CD4-positive, alpha-beta memory T cell (primary cell): ENCODE measurements around the gene COL21A1. TPM values are rescaled to one million over a fixed set of nuclear protein-coding genes. Genes with fewer than 3 reads are reported as not detected.

ENCODE experiments used
- CTCF ChIA-PET: fragments of 350-600 bp; sonication (Branson Sonifier 250); formaldehyde crosslinking; loops from one replicate; lab custom pipeline; 2021; ENCODE audit warnings: inconsistent platforms; ENCODE audit not compliant: partially characterized antibody; lab: Charles Lee
- POLR2A ChIA-PET: fragments of 350-600 bp; sonication (Branson Sonifier 250); formaldehyde crosslinking; loops from one replicate; lab custom pipeline; 2021; ENCODE audit not compliant: partially characterized antibody; lab: Charles Lee
- DNase-seq, 5 donors: peaks; one replicate each; pipeline versions ENCODE4 v3.0.0 to v3.0.0-alpha.2; 2020 to 2022; ENCODE audit warnings: mixed read lengths in 1 of 5
- H3K27ac ChIP-seq: one replicate; pipeline ENCODE4 v1.7.0; 2013; ENCODE audit warnings: low read depth, low read length
- H3K27me3 ChIP-seq: 2 replicates; pipeline ENCODE4 v1.7.0; 2013; ENCODE audit warnings: mild to moderate bottlenecking, low read length, moderate library complexity; ENCODE audit not compliant: insufficient read depth
- H3K36me3 ChIP-seq: 2 replicates; pipeline ENCODE4 v1.7.0; 2013; ENCODE audit warnings: mild to moderate bottlenecking, low read length, moderate library complexity; ENCODE audit not compliant: insufficient read depth
- H3K4me1 ChIP-seq: 2 replicates; pipeline ENCODE4 v1.7.0; 2013; ENCODE audit warnings: mild to moderate bottlenecking, low read length, moderate library complexity; ENCODE audit not compliant: insufficient read depth
- H3K4me3 ChIP-seq, 2 donors: one replicate each; pipeline ENCODE4 v1.7.0; 2013; ENCODE audit warnings: low read length in 2 of 2, mild to moderate bottlenecking in 1 of 2
- H3K9me3 ChIP-seq, 2 donors: one replicate each; pipeline ENCODE4 v1.7.0; 2013; ENCODE audit warnings: low read length in 2 of 2, control low read depth in 1 of 2; ENCODE audit not compliant: control insufficient read depth in 1 of 2
- H3K27ac Mint-ChIP-seq, 7 donors: one replicate each; pipeline ENCODE4 v1.8.0; 2020 to 2021; ENCODE audit warnings: mixed read lengths in 7 of 7, mild to moderate bottlenecking in 6 of 7, inconsistent platforms in 3 of 7, moderate library complexity in 3 of 7
- H3K27me3 Mint-ChIP-seq, 2 donors: one replicate each; pipeline ENCODE4 v1.8.0; 2020 to 2021; ENCODE audit warnings: mixed read lengths in 2 of 2
- H3K36me3 Mint-ChIP-seq, 2 donors: one replicate each; pipeline ENCODE4 v1.8.0; 2020 to 2021; ENCODE audit warnings: mixed read lengths in 2 of 2, inconsistent platforms in 1 of 2, mild to moderate bottlenecking in 1 of 2
- H3K4me1 Mint-ChIP-seq, 4 donors: one replicate each; pipeline ENCODE4 v1.8.0; 2020 to 2021; ENCODE audit warnings: mixed read lengths in 4 of 4, mild to moderate bottlenecking in 1 of 4
- H3K4me3 Mint-ChIP-seq, 8 donors: one replicate each; pipeline ENCODE4 v1.8.0; 2020 to 2021; ENCODE audit warnings: mixed read lengths in 8 of 8, mild to moderate bottlenecking in 7 of 8, moderate library complexity in 6 of 8, inconsistent platforms in 3 of 8
- H3K9me3 Mint-ChIP-seq, 8 donors: one replicate each; pipeline ENCODE4 v1.8.0; 2020 to 2021; ENCODE audit warnings: mixed read lengths in 8 of 8, mild to moderate bottlenecking in 5 of 8, inconsistent platforms in 3 of 8, moderate library complexity in 1 of 8
- intact Hi-C: fragments of 100-400 bp; cut with micrococcal nuclease; formaldehyde crosslinking; loops from one replicate; pipeline ENCODE4 v1.15.1; 2023
- polyA plus RNA-seq, 2 donors: library from polyadenylated mRNA; unstranded; fragments of 300-500 nt; fragmentation: Illumina TruSeq; gene quantifications; one replicate each; pipeline ENCODE4 v1.2.3, GENCODE V29; 2021
- total RNA-seq, 2 experiments: library from RNA; stranded (reverse); gene quantifications; one replicate each; pipeline ENCODE4 v1.2.3, GENCODE V29; 2021

The COL21A1 gene
- total and polyA plus RNA-seq, 4 experiments from 2014 or later, result not detected

- Mint-ChIP-seq H3K4me1 (no peaks in the 10 kb centered on the region), H3K9me3 (peaks cover 4 to 14% (median 8%) of the 10 kb centered on the region in 8 donors), H3K36me3 (no peaks in the 10 kb centered on the region), H3K27ac (no peak overlapping the region), H3K27me3 (no peaks in the 10 kb centered on the region), H3K4me3 (no peak overlapping the region)
- Histone ChIP-seq H3K27me3 (no peaks in the 10 kb centered on the region), H3K9me3 (no peaks in the 10 kb centered on the region), H3K36me3 (no peaks in the 10 kb centered on the region), H3K4me1 (no peaks in the 10 kb centered on the region), H3K27ac (no peak overlapping the region), H3K4me3 (no peak overlapping the region)
- no peak for DNase-seq
- intact Hi-C loops, result no loop called here
- CTCF ChIA-PET, result no interaction called here
- POLR2A ChIA-PET, result no interaction called here
Observed at GRCh38 chr6:56093776-56094175, 153.6 kb downstream of the COL21A1 start.

GRCh38 chr6:56091159-56091869 lies 156.1 kb downstream of the COL21A1 start:
- no peak overlapping the region for H3K27ac Mint-ChIP-seq
- no peaks in the 10 kb centered on the region for H3K36me3 Mint-ChIP-seq
- H3K4me1 ChIP-seq, result no peaks in the 10 kb centered on the region
- ChIA-PET CTCF (no interaction called here), POLR2A (no interaction called here)
- H3K9me3 Mint-ChIP-seq, result peaks cover 4 to 24% (median 10%) of the 10 kb centered on the region in 8 donors
- H3K4me1 Mint-ChIP-seq, result no peaks in the 10 kb centered on the region
- intact Hi-C loops, result no loop called here
- DNase-seq, result no peak
- no peaks in the 10 kb centered on the region for H3K36me3 ChIP-seq
- H3K27me3 Mint-ChIP-seq, result no peaks in the 10 kb centered on the region
- no peaks in the 10 kb centered on the region for H3K9me3 ChIP-seq
- H3K27ac ChIP-seq, result no peak overlapping the region
- no peaks in the 10 kb centered on the region for H3K27me3 ChIP-seq
- no peak overlapping the region for H3K4me3 ChIP-seq
- H3K4me3 Mint-ChIP-seq, result no peak overlapping the region

GRCh38 chr6:56088641-56089040 lies 158.7 kb downstream of the COL21A1 start:
- no peaks in the 10 kb centered on the region for H3K36me3 Mint-ChIP-seq
- intact Hi-C loops, result no loop called here
- no peak overlapping the region for H3K27ac Mint-ChIP-seq
- ChIA-PET CTCF (no interaction called here), POLR2A (no interaction called here)
- no peak for DNase-seq
- no peak overlapping the region for H3K27ac ChIP-seq
- H3K27me3 ChIP-seq, result no peaks in the 10 kb centered on the region
- no peak overlapping the region for H3K4me3 Mint-ChIP-seq
- no peaks in the 10 kb centered on the region for H3K4me1 ChIP-seq
- H3K9me3 ChIP-seq, result no peaks in the 10 kb centered on the region
- no peaks in the 10 kb centered on the region for H3K36me3 ChIP-seq
- peaks cover 2 to 26% (median 6%) of the 10 kb centered on the region in 8 donors for H3K9me3 Mint-ChIP-seq
- no peaks in the 10 kb centered on the region for H3K27me3 Mint-ChIP-seq
- no peaks in the 10 kb centered on the region for H3K4me1 Mint-ChIP-seq
- no peak overlapping the region for H3K4me3 ChIP-seq

- no peak overlapping the region for H3K4me3 ChIP-seq
- Mint-ChIP-seq H3K4me1 (no peaks in the 10 kb centered on the region), H3K36me3 (no peaks in the 10 kb centered on the region), H3K27me3 (no peaks in the 10 kb centered on the region), H3K9me3 (peaks cover 2 to 20% (median 5%) of the 10 kb centered on the region in 8 donors), H3K4me3 (no peak overlapping the region), H3K27ac (no peak overlapping the region)
- no peaks in the 10 kb centered on the region for H3K27me3 ChIP-seq
- no peaks in the 10 kb centered on the region for H3K36me3 ChIP-seq
- POLR2A ChIA-PET, result no interaction called here
- no peak for DNase-seq
- CTCF ChIA-PET, result no interaction called here
- no peaks in the 10 kb centered on the region for H3K4me1 ChIP-seq
- no peaks in the 10 kb centered on the region for H3K9me3 ChIP-seq
- intact Hi-C loops, result no loop called here
- H3K27ac ChIP-seq, result no peak overlapping the region
Observed at GRCh38 chr6:56087421-56087820, 160.0 kb downstream of the COL21A1 start.

GRCh38 chr6:56079751-56080540 lies 167.4 kb downstream of the COL21A1 start:
- Histone ChIP-seq H3K36me3 (no peaks in the 10 kb centered on the region), H3K9me3 (no peaks in the 10 kb centered on the region), H3K4me3 (no peak overlapping the region), H3K27me3 (no peaks in the 10 kb centered on the region), H3K27ac (no peak overlapping the region), H3K4me1 (no peaks in the 10 kb centered on the region)
- Mint-ChIP-seq H3K4me3 (no peak overlapping the region), H3K4me1 (no peaks in the 10 kb centered on the region), H3K27me3 (no peaks in the 10 kb centered on the region), H3K9me3 (peaks cover 0 to 9% (median 5%) of the 10 kb centered on the region in 8 donors), H3K27ac (no peak overlapping the region), H3K36me3 (no peaks in the 10 kb centered on the region)
- intact Hi-C loops, result no loop called here
- POLR2A ChIA-PET, result no interaction called here
- DNase-seq, result no peak
- CTCF ChIA-PET, result no interaction called here

GRCh38 chr6:56076033-56076432 lies 171.3 kb downstream of the COL21A1 start:
- intact Hi-C loops, result no loop called here
- no peaks in the 10 kb centered on the region for H3K4me1 Mint-ChIP-seq
- CTCF ChIA-PET, result no interaction called here

GRCh38 chr6:56073761-56074160 lies 173.6 kb downstream of the COL21A1 start:
- Histone ChIP-seq H3K36me3 (no peaks in the 10 kb centered on the region), H3K27me3 (no peaks in the 10 kb centered on the region), H3K9me3 (no peaks in the 10 kb centered on the region), H3K4me3 (no peak overlapping the region), H3K27ac (no peak overlapping the region), H3K4me1 (no peaks in the 10 kb centered on the region)
- H3K4me1 Mint-ChIP-seq, result no peaks in the 10 kb centered on the region
- DNase-seq, result no peak
- H3K4me3 Mint-ChIP-seq, result no peak overlapping the region
- no peaks in the 10 kb centered on the region for H3K27me3 Mint-ChIP-seq
- no peak overlapping the region for H3K27ac Mint-ChIP-seq
- H3K9me3 Mint-ChIP-seq, result peaks cover 0 to 13% (median 6%) of the 10 kb centered on the region in 8 donors
- intact Hi-C loops, result no loop called here
- H3K36me3 Mint-ChIP-seq, result no peaks in the 10 kb centered on the region
- POLR2A ChIA-PET, result no interaction called here
- CTCF ChIA-PET, result no interaction called here

More at GRCh38 chr6:56076033-56076432, 171.3 kb downstream of the COL21A1 start:
- Mint-ChIP-seq H3K36me3 (no peaks in the 10 kb centered on the region), H3K27me3 (no peaks in the 10 kb centered on the region), H3K27ac (no peak overlapping the region), H3K9me3 (peaks cover 0 to 12% (median 6%) of the 10 kb centered on the region in 8 donors), H3K4me3 (no peak overlapping the region)
- H3K4me1 ChIP-seq, result no peaks in the 10 kb centered on the region
- POLR2A ChIA-PET, result no interaction called here
- no peaks in the 10 kb centered on the region for H3K9me3 ChIP-seq
- no peak overlapping the region for H3K27ac ChIP-seq
- no peaks in the 10 kb centered on the region for H3K36me3 ChIP-seq
- H3K27me3 ChIP-seq, result no peaks in the 10 kb centered on the region
- no peak for DNase-seq
- no peak overlapping the region for H3K4me3 ChIP-seq
